ENCODE data around the gene KLHDC3.
A peak's percentile ranks its signal among the peaks of the same experiment; 100 is the strongest.
"Not testable (repeated sequence)": the region's sequence is repeated elsewhere in the genome, so short reads cannot be mapped to it uniquely, and the experiment has no call there.

The KLHDC3 gene

DNA sequence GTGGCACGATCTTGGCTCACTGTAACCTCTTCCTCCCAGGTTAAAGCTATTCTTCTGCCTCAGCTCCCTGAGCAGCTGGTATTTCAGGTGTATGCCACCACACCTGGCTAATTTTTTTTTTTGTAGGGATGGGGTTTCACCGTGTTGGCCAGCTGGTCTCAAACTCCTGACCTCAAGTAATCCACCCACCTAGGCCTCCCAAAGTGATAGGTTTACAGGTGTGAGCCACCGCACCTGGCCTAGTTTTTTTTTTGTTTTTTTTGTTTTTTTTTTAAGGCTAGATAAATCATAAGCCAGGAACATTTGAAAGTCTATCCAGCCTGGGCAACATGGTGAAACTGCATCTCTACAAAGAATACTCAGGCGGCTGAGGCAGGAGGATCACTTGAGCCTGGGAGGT, 18.3 kb downstream of the KLHDC3 start:
- DNase-seq, result no peak

- no peak for DNase-seq
Observed at GRCh38 chr6:43033496-43034189, 19.6 kb downstream of the KLHDC3 start.

- DNase-seq, result no peak
Observed at GRCh38 chr6:43034190-43034525, 20.1 kb downstream of the KLHDC3 start.

DNA sequence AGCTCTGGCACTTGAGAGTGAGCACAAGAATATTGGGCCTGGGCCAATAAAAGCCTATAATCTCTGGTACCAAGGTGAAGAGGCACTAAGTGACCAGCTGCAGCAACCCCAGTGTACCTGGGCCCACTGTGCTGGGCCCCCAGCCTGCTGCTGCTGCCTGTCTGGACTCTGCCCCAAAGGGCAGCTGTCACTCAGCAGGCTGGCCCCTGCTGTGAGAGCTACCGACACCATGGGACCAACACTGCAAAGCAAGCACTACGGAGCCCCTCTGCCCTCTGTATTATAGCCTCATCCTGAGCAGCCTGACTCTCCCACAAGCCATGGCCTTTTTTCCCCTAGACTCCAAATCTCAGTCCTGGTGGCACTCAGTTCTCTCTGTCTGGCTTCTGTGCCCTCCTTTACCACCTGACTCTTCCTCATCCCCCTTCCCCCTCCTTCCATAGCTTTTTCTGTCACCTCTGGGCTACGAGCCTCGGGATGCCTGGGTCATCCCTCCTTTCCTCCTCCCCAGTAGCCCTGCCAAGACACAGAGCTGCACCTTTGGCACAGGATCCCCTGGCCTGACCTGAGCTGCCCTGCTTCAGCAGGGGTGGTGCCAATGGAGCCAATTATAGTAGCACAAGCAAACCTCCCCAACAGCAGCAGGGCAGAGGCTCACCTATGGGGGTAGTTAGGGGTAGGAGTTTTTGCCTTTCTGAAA, 21.6 kb downstream of the KLHDC3 start:
- no peak for DNase-seq

GRCh38 chr6:43036712-43037111, 22.7 kb downstream of the KLHDC3 start:
- DNase-seq, result no peak

- no peak for DNase-seq
Observed at GRCh38 chr6:43037197-43037596, 23.1 kb downstream of the KLHDC3 start.

DNA sequence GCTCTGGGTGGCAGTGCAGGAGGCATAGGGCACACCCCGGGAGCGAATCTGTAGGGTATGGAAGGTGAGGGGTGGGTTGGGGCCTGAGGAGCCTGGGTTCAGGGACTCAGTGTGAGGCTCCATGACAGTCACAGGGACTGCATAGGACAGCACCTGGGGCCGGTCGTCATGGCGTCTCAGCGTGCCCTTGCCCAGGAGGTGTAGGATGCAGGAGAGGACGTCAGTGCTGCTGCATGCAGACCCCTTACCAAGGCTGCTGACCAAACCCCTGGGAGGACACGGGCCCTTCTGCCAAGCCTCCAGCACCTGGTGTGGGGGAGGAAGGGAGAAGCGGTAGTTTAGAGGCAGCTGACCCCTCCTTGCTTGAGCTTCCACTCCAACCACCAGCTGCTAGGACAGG, 23.7 kb downstream of the KLHDC3 start:
- DNase-seq, result no peak

- no peak for DNase-seq
Observed at GRCh38 chr6:43038727-43039126, 24.7 kb downstream of the KLHDC3 start.

DNA sequence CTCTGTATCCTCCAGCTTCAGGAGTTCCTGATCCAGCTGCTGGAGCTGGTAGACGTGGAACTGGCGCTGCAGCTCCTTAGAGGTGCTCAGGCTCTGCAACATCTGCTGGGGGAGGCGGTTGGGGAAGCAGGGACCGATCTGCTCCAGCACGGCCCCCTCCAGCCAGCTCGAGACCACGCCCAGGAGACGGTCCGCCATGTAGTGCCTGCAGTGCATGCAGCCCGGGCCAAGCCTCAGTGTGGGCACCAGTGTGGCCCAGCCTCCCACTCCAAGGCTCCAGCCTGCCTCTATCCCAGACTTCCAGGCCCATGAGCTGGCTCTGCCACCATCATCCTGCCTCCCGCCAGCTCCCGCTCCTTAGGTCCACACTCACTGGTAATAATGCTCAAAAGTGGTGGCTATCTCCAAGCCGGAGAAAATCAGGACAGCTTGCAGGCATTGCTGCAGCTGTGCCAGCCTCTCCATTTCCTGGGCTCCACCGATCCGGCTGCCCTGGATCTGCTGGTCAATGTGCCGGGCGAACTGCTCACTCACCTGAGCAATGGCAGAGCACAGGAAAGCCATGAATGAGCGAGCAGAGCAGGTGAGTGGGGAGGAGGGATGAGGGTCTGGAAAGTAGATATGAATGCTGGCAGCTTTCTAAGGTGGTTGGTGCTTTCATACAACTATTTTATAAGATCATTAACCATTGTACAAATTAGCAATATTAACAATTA, 26.7 kb downstream of the KLHDC3 start:
- no peak for DNase-seq

- not testable (repeated sequence) for DNase-seq
Observed at GRCh38 chr6:43041475-43041874, 27.4 kb downstream of the KLHDC3 start.

GRCh38 chr6:43043310-43043709, 29.3 kb downstream of the KLHDC3 start:
- DNase-seq, result no peak

- no peak for DNase-seq
Observed at GRCh38 chr6:43045371-43045930, 31.4 kb downstream of the KLHDC3 start.

GRCh38 chr6:43047998-43048397, 33.9 kb downstream of the KLHDC3 start:
- no peak for DNase-seq

DNA sequence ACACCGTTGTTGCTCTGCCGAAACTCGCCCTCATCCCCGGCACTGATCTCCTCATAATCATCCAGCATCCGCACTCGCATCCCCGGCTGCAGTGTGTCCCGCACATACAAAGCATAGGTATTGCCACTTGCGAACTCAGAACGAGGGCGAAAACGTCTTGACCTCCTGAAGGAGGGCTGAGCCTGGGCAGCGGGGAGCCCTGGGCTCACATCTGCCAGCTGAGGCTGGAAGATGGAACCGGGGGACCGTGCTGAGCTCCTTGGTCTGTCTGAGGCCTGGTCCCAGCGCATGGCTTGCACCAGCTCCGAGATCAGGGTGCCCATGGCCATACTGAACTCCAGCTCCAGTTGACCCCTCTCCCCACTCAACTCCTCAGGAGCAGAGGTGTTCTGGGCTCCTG, 36.9 kb downstream of the KLHDC3 start:
- DNase-seq, result no peak

DNA sequence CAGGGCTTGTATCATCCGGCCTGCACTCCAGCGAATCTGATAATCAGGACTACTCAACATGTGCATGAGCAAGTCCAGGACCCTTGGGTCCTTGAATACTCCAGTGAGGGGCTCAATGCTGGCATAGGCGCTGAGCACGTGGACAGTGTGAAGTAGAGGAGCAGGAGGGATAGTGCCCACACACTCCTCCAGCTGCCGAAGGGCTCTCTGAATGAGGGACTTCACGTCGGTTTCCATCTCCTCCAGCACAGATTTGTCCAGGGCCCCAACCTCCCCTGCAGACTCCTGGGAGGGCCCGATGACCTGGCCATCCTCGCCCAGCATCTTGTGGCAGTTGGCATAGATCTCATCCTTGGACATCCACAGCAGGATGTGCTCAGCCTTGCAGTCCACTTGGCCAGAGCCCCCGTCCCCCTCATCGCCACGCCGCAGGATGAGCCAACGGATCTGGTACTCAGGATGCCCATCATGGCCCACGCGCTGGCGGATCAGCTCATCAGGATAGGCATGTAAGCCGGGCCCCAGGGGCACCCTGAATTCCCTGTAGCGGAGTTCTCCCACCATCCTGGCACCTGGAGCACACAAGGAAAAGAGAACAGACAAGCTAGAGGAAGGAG, 38.3 kb downstream of the KLHDC3 start:
- no peak for DNase-seq

DNA sequence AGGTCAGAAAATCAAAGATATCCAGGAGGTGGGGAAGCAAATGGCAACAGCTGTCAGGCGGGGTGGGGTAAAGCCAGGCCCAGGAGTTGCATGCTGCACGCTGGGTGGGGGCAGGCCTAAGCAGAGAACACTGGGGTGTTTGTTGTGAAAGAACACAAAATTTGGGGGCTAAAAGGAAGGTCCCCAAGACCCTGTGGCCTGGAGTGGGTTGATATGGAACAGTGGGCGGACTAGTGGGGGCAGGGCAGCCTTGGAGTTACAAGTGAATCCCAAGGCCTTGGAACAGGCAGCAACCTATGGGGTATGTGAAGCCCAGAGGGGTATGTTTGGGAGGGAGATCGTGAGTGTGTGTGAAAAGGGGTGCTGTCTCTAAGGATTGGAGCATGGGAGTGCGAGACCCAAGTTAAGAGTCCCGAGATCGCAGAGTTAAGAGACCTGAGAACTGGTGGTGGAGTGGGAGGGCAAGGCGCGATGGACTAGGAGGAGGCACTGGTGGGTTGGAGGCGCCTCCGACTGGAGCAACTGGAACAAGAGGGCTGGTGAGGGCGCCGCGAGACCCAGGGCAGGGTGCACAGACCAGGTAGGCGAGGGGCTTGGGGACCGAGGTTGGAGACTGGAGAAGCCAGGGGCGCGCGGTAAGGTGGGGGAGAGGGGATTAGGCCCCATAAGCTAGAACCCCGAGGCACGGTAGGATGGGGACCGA, 38.9 kb downstream of the KLHDC3 start:
- DNase-seq, result no peak

DNA sequence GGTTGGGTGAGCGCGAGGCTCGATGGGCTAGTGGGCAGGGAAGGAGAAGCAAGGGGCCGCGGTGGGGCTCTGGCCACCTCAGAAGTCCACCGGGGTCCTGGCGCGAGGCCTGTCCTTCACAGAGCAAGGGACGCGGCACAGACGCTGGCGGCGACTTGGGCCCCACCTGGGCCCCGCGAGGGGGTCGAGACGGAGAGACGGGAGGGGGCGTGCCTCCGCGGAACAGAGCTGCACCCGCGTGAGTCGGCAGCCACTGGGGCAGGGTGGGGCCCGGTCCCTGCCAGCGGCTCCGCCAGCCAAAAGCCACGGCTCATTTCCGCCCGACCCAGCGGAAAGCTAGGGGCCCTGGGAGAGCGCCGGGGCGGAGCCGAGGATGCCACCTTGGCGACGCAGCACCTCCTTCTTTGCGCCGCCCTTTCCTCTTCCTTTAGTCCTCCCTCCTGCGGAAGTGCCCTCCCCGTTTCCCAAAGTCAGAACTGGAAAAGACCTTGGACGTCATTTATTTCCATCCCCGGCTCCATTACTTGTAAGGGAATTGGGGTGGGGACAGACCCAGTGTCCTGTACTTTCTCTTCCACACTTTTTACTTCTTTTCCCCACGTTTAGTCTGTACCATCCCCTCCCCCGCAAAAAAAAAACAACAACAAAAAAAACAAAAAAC, 39.6 kb downstream of the KLHDC3 start, which contains the start of gene CUL7:
TSS of gene CUL7 (minus strand) at position 307 of the 661 bp plus-strand sequence. CDS start 1,063 bp downstream, outside the sequence.
- peak; percentile 90 for DNase-seq

- no peak for DNase-seq
Observed at GRCh38 chr6:43054206-43054943, 40.3 kb downstream of the KLHDC3 start.

DNA sequence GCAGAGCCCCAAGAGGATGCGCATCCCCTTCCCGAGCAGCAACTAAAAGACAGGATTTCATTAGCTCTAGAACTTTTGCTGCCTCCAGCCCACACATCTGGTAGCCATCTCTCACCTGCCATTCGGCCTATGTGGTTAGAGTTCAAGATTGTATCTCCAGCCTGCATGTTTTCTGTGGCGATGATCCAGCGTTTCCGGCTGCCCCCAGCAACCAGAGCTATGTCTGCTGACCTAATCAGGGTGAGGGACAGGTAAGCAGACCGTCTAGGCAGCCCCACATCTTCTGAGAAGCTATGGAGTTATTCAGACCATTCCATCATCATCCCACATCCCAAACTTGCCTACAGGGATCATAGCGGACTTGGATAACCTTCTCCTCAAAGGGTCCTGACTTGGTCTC, 41.9 kb downstream of the KLHDC3 start:
- DNase-seq, result no peak

DNA sequence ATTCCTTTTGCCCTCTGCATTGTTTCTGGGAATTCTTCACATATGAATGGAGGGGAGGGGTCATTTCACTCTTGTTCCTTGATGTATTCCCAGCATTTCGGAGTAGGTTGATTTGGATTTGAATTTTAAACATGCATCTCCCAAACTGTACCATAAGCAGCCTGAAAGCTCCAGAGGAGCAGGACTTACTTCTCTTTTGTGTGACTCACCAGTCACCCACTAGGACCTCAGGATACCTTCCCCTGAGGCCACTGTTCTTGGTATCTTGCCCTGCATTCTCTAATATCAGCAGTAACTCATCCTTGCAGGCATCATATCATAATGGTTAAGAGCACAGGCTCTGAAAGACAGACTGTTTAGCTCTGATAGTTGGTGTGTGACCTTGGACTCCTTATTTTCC, 44.5 kb downstream of the KLHDC3 start:
- DNase-seq, result no peak

Measured in CD4-positive, alpha-beta T cell treated with Interleukin-4 for 4 hours (primary cell).